ENCODE results near the gene INTS11.

The INTS11 gene

GRCh38 chr1:1357871-1358432 lies 33.5 kb upstream of the INTS11 start:
- no peak for DNase-seq (ENCODE audit: low spot score)

GRCh38 chr1:1356796-1357401 lies 32.4 kb upstream of the INTS11 start:
- no peak for DNase-seq (ENCODE audit: low spot score)

- DNase-seq (ENCODE audit: low spot score) = no peak
These were observed 31.8 kb upstream of the INTS11 start for GRCh38 chr1:1356166-1356795.

DNA sequence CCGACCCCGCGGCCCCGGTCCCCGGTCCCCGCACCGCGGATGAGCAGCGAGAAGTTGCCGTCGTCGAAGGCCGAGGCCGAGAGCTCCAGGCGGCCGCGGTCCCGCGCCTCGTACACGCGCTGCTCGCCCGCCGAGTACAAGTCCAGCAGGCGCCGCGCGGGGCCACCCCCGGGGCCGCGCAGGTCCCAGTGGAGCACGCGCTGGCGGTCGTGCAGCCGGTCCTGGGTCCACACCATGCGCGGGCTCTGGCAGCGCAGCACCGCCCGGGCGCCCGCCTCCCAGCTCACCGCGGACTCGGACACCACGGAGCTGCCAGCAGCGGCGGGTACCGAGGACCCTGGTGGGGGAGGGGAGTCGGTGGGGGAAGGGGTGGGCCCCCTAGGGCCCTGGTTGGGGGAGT lies 31.0 kb upstream of the INTS11 start:
- DNase-seq (ENCODE audit: low spot score) = no peak

- DNase-seq (ENCODE audit: low spot score) = no peak
These were observed 30.1 kb upstream of the INTS11 start for GRCh38 chr1:1354271-1355247.

GRCh38 chr1:1353389-1354151 lies 29.1 kb upstream of the INTS11 start:
- peak; percentile 23 for DNase-seq (ENCODE audit: low spot score)

GRCh38 chr1:1352786-1353388 lies 28.4 kb upstream of the INTS11 start:
- no peak for DNase-seq (ENCODE audit: low spot score)

DNA sequence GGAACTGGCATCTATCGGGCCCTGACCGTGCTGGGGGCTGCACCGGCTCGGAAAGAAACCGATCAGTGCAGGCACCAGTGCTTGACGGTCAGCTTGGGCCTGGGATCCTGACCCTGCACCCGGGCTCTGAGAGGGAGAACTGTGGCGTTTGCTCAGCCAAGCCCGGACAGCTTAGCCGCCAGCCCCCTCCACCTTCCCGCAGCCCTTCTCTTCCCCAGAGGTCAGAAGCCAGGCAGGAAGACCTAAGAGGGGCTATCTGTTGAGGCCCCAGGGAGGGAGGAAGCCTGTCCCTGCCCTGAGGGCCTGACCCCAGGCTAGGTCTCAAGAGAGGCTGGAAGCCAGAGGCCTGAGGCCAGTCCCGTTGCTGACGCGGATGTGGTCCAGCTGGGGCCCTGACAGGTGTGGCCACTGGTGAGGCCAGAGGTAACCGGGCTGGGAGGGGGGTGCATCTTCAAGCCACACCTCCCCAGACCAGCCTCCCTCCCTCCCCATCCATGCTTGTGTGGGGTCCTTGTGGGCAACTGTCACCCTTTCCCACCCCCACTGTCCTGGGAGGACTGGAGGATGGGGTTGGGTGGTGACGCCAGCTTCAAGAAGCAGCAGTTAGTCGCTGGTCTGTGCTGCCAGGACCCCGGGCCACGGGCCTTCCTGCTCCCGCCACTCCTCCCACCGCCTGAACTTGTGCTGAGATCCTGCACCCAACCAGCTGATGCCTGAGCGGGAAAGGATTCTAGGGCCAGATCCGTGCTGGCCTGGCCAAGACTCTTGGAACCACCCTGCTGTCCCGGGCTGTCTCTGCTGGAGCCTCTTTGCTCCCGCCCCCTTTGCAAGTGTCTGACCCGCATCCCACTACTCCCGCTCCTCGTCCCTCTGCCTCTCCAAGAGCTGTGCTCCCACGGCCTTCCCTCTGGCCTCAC lies 27.3 kb upstream of the INTS11 start:
- no peak for DNase-seq (ENCODE audit: low spot score)

DNA sequence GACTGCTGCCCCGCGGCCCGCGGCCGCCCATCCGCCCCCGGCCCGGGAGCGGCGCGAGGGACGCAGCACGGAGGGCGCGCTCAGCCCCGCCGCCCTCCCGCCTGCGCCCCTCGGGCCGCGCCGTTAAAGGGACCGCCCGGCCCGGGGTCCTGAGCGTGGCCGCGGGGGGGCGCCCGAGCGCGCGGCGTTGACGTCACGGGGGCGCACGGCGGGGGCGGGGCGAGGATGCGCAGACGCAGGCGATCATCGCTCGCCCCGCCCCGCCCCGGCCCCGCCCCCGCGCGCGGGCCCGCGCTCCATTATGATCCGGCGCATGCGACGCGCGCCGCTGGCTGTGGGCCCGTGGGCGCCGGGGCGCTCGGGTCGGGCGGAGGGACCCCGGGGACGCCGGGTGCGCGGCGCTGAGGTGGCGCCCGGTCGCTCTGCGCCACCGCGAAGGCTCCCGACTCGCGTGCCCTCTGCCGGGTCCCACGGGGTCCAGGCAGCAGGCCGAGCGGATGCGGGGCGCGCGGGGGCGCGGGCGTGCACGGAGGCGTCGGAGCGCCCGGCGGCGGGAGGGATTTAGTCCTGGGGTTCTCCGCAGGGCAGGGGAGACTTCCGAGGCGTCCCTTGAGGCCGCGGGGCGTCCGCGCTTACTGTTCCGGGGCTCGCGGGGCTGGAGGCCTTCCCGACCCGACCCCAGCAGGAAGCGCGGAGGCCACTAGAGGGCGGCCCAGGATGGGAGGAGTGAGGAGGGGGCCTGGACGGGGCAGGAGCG lies 25.0 kb upstream of the INTS11 start, which contains the start of gene DVL1:
Gene DVL1 (minus strand): TSS at position 163 of the 757 bp plus-strand sequence. CDS start 353 bp downstream, outside the sequence.
- peak; percentile 64 for DNase-seq (ENCODE audit: low spot score)

- peak; percentile 68 for DNase-seq (ENCODE audit: low spot score)
These were observed 24.2 kb upstream of the INTS11 start for GRCh38 chr1:1348420-1349255.

- peak; percentile 72 for DNase-seq (ENCODE audit: low spot score)
These were observed 23.4 kb upstream of the INTS11 start for GRCh38 chr1:1347663-1348419.

GRCh38 chr1:1347026-1347595 lies 22.7 kb upstream of the INTS11 start:
- DNase-seq (ENCODE audit: low spot score) = no peak

DNA sequence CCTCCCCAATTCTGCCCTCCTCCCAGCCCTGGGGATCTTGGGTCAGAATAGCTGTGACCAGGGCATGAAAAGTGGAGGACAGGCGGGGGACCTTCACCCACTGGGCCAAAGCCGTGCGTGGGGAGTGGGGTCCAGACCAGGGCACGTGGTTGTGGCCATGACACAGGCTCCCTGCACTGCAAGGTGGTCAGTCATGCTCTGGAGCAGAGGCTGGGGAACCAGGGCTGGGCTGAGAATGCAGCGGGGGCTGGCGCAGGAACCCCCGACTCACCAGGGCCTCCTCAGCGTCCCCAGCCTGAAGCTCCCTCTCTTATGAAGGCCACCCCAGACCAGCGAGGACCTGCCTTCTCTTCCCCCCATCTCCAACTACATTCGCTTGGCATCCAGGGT lies 22.0 kb upstream of the INTS11 start:
- DNase-seq (ENCODE audit: low spot score) = no peak

DNA sequence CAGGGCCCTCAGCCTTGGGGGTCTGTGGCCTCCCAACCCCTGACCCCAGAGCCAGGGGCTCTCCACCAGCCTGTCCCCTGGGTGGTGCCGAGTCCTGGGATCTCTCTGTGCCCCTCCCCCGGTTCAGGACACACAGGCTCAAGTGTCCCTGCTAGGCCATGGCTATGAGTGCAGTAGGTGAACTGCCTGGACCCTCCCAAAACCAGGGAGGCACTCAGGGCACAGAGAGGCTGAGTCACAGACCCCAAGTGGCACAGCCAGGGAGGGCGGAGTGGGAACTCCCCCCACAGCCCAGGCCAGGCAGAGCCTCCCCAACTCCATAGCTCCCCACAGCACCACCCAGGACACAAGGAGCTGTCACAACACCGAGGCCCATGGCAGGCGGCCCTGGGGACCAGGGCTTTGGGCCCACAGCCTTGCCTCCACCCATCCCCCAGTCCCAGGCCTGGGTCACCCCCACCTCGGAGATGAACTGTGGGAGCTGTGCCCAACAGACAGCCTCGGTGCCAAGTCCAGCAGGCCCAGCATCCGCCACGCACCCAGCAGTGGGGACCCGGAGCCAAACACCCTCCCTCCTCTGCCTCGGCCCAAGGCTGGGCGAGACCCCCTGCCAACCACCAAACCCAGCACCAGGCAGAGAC lies 21.5 kb upstream of the INTS11 start:
- DNase-seq (ENCODE audit: low spot score) = peak; percentile 38

DNA sequence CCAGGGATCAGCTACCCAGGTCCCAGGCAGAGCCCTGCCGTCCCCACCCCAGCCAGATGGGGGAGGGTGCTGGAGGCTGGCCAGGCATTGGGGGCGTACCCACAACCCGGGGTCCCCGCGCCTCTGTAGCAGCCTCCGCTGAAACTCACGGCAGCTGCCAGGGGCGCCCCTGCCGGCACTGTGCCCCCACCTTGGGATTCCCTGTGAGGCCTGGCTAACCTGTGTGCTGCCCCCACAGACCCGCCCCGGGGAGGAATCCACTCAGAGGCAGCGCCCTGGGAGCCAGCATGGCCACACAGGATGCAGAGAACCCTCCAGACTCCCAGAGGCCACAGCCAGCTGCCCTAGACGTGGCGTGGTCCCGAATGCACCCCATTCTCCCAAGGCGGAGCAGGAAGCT lies 20.9 kb upstream of the INTS11 start:
- peak; percentile 53 for DNase-seq (ENCODE audit: low spot score)

- peak; percentile 95 for DNase-seq (ENCODE audit: low spot score)
These were observed 20.3 kb upstream of the INTS11 start for GRCh38 chr1:1344655-1345361.

All from RKO (cell line).